Measurements from ENCODE around the gene MINDY4.

Gene MINDY4

DNA sequence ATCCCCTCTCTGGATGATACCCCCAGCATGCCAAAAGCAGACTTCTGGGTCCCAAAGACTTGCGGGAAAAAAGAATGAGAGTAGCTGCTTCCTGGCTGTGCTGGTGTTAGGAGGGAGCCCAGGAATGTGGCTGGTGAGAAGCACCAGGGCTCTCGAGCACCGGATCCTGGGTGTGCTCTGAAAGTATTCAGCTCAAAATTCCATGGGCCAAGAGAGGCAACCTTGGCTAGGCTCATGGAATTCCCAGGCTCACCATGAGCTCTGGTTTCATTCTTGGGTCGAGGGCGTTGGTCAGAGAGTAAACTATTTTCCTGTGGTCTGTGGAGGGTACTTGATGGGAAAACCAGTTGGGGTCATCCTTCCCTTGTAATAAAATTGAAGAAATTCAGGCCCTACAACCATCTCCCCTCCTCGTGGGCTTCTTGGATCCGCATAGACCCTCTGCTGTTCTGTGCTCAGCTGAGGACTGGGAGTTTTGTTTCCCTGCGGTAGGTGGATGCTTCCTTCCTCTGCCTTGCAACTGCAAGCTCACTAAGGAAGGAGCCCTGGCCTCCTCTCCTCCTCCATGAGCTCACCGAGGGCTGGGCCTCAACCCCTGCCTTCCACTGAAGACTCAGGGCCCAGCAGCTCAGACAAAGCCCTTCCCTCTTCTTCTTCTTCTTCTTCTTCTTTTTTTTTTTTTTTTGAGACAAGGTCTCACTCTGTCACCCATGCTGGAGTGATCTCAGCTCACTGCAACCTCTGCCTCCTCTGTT, 106.0 kb downstream of the MINDY4 start:
- DNase-seq (ENCODE audit: low read depth, low spot score), result no peak

DNA sequence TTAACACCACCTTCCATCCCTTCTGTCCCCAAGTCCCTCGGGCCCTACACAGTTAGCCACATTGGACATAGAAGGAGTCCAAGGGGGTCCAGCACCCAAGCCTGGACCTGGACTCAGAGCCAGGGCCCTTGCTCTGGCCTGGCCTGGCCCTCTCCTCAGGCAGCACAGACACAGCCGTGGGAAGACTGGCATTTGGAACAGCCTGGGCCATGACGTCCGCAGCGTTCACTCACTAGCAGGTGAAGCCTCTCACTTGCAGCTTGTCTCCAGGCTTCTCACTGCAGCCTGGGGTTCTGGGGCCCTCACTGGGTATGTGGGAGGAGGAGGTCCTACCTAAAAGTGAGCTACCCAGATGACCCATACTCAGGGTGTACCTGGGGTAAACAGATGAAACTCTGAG, 106.8 kb downstream of the MINDY4 start:
- no peak for DNase-seq (ENCODE audit: low read depth, low spot score)

DNA sequence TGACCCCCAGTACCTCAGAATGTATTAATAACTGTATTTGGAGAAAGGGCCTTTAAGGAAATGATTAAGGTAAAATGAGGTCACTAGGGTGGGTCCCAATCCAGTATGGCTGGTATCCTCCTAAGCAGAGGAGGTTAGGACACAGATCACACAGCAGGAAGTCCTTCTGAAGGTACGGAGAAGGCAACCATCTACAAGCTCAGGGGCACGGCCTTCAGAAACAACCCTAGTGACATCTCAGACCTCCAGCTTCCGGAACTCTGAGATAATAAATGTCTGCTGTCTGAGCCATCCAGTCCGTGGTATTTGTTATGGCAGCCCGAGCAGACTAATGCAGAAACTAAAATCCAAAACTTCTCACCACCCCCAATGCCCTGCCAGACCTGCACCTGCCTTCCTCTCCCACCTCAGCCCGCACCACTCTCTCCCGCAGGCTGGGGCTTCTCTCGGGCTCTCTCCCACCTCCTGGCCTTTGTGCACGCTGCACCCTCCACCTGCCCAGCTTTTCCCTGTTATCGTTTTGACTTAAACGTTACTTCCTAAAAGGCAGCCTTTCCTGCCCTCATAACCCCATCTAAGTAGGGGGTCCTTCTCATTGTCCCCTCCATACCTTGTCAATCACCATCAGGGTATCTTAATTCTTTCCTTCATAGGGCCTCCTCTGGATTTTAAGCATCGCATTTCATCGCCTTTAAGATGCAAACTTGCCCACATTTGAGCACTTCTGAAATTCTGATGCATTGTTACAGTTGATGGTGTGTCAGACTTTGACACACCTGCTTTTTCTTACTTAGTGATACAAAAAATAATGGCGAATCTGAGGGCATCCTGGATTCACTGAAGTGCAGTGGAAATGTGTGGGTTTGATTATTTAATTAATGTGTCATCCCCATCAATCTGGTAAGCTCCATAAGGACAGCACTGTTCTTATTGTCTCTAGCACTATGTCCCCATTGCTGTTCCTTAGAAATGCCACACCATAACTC, 108.2 kb downstream of the MINDY4 start:
- DNase-seq (ENCODE audit: low read depth, low spot score), result no peak

DNA sequence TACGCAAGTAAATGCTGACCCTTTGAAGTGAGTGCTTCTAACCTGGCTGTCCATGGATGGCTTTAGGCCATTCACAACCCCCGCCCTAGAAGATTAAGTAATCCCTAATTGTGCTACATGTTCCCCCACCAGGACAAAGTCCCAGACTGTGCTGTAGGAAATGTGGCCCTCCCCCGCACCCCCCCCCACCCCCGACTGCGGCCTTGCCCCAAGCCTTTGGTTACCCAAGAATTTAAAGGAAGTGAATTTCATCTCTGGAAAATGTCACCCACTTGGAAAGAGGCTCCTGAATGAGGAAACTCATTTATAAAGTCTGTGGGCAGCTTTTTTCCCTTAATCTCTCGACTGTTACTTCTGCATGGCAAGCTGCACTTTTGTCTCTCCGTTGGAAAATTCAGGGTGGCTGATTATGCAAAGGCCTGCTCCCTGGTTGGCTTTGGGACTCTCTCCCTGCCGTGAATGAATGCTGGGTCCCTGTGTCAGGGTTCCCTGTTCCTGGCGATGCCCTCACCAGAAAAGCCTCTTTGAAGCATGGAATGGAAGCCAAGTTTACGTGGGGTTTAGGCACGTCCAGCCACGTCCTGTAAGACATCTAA, 109.0 kb downstream of the MINDY4 start:
- DNase-seq (ENCODE audit: low read depth, low spot score), result no peak

DNA sequence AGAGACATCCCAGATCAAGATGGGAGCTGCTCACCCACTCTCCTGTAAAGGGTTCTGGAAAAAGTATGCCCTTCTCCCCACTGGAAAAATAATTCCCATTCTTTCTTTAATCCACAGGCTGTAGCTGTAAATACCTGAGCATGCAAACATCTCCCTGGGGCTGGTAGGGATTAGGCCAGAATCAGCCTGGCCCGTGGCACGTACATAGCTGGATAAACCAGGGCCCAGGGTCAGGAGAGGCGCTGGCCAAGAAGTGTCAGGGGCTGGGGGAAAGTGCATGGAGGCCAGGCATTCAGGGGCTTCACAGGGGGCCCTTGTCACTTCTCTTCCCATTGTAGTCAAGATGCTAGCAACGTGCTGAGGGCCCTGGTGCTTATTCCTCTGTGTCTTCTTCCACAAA, 109.7 kb downstream of the MINDY4 start:
- no peak for DNase-seq (ENCODE audit: low read depth, low spot score)

DNA sequence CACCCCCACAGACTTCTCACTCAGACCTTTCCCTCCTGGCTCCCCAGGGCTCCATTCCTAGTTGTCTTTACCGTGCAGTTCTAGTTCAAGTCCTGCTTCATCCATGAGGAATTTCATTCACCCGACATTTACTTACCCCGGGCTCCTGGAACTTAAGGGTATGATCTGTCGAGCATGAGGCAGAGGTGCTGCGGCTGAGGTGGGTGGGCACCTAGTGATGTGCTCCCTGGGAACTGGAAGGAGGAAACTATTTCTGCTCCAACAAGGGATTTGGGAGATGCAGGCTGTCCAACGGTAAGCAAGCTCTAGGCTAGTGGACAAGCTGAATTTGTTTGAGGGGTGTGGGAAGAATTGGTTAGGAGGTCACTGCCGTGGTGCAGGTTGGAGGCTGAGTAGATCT, 110.2 kb downstream of the MINDY4 start:
- DNase-seq (ENCODE audit: low read depth, low spot score), result no peak

DNA sequence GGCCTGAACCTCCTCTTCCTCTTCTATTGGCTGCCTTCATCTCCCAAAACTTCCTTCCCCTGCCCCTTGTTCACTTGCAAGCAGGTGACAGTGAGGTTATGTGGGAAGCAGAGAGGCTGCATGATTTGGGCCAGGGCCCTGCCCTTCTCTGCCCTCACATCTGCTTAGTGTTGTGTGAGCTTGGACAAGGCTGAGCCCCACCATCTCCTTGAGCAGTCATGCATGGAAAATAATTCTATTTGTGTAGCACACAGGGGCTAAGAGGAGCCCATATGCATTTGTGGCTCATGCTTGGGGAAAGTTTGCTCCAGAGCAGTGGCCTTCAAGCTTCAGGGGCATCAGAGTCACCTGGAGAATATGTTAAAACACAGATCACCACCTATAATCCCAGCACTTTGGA, 113.7 kb downstream of the MINDY4 start:
- no peak for DNase-seq (ENCODE audit: low read depth, low spot score)

DNA sequence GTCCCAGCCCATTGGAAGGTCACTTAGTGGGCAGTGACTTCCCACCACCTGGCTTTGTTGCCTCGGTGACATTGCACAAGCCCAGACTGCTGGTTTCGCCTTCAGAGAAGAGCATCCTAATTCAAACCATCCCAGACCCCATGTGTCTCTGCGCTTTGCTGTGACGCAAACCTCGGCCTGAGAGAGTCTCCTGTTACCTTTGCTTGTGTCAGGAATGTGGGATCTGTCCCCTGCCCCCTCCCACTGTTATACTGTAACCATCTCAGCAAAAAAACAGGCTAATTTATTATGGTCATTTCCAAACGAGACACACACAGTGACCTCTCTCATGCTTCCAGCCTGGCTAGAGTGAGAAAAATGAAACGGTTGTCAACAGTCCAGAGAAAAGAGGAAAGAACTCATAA, 115.4 kb downstream of the MINDY4 start:
- no peak for DNase-seq (ENCODE audit: low read depth, low spot score)

DNA sequence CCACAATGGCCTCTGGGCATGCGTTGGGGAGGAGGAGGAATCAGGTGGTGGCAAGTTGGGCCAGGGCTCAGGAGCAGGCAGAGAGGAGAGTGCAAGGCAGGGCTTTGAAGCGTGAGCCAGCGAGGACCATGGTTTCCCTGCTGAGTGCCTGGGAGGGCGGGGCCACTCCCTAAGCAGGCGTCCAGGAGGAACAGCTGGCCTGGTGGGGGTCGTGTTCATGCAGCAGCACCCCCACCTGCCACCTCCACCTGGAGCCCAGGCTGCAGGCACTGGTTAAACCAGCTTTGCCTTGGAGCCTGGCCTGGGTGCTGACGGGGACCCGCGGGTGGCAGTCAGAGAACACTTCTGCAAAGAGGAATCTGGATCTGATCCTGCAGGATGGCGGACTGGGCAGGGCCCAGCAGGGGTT, 116.3 kb downstream of the MINDY4 start:
- DNase-seq (ENCODE audit: low read depth, low spot score), result no peak

DNA sequence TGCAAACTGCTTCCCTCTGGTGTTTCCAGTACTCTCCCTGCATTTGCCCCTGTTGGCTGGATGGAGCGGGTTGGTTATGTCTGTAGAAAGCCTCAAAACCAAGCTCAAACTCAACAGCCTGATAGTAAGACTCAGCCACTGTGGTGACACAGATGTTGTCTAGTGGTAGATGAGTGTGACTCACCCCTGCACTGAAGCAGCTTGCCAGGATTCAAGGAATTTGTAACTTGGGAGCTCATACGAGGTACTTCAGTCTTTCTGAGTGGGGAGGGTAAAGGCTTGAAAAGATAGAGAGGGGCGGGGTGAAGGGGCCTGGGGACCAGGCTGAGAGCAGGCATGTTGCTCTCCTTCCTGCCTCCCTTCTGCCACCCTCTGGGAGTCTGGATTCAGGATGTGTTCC, 117.5 kb downstream of the MINDY4 start:
- DNase-seq (ENCODE audit: low read depth, low spot score), result no peak

DNA sequence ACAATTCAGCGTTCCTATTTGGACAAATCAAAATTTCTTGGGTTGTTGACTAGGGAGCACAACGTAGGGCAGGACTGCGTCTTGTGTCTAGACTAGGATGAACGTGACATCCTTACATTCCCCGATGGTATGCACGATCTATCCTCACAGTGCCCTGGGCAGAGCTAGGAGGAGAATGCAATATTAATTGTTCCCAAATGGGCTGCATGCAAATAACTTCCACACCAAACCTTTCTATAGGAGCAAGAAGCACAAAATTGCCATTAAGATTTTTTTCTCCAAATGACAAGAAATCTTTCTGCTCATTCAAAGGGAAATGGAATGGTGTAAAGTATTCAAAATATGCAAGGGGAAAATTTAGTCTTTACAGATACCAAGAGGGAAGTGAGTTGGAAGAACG, 119.0 kb downstream of the MINDY4 start:
- DNase-seq (ENCODE audit: low read depth, low spot score), result no peak

DNA sequence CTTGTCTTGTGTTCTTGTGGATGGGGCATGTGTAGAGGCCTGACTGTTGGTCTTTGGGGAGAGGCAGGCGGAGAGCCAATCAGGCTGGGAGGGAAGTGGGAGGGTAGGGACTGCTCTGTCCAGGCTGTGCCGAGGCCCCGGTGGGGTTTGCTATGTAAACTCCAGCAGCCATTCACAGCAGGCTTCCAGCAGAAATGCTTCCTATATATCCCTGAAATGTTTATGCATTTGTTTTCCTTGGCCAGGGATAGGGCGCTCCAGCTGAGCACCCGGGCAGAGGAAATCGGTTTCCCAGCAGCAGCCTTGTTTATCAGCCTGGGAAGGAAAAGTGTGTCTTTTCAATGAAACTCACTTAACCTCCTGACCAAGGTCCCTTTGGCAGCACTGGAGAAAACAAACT, 122.1 kb downstream of the MINDY4 start:
- DNase-seq (ENCODE audit: low read depth, low spot score), result no peak

DNA sequence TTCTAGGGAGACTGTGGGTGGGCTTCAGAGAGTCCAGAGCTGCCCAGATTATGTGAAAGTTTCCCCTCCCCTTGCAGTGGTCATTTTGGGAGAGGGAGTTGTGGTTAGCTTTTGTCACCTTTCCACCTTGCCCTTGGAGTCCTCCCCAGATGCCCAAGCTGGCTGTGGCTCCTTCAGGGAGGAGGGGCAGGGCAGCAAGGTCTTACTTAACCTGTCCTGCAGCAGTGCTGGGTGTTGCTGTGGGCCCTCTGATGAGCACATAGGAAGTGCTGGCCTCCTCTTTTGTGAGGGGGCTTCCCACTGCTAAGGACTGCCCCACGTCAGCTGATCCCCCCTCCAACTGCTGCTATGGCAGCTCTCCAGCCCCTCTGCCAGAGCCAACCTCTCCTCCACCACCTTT, 122.8 kb downstream of the MINDY4 start:
- DNase-seq (ENCODE audit: low read depth, low spot score), result no peak

DNA sequence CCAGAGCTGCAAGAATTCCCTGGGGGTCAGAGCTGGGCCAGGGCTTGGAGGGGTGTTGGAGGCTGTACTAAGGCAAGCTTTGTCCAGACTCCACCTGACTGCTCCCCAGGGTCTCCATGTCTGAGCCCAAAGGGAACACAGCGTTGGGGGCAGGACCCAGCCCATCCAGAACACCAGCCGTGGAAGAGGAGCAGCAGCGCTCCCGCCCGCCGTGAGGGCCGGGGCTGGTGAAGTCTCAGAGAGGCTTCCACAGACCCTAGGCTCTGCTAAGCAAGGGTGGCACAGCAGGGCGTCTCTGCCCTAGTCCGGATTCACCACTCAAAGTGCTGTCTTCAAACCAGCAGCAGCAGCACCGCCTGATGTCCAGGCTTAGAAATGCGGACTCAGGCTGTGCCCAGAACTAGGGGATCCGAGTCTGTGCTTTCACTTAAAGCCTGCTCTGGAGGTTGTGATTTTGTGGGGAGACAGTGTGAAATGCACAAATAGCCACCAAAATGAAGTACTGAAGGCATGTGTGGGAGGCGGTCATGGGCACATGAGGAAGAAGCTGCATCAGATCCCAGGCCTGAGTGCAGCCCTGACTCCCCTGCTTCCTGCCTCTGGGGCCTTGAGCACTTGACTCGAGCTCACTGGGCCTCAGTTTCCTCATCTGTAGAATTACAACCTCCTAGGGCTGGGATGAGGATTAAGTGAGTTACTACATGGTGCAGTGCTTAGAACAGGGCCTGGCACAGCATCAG, 123.8 kb downstream of the MINDY4 start:
- no peak for DNase-seq (ENCODE audit: low read depth, low spot score)

DNA sequence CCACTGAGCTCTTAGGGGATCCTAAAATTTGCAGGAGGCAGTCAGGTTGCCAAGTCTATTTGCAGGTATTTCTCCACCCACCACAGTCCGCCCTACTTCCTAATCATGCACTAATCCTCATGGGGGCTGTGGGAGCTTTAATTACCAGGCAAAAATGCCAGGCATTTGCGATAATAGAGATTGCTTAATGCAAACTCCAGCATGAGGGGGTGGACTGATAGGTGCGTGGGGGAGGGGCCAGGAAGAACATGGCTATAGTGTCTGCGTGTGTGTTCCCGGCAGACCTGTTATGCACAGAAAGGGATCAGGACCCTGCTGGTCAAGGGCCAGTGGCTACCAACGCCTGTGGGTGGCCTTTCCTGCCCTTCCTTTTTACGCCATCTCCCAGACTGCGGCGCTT, 124.8 kb downstream of the MINDY4 start:
- DNase-seq (ENCODE audit: low read depth, low spot score), result no peak

DNA sequence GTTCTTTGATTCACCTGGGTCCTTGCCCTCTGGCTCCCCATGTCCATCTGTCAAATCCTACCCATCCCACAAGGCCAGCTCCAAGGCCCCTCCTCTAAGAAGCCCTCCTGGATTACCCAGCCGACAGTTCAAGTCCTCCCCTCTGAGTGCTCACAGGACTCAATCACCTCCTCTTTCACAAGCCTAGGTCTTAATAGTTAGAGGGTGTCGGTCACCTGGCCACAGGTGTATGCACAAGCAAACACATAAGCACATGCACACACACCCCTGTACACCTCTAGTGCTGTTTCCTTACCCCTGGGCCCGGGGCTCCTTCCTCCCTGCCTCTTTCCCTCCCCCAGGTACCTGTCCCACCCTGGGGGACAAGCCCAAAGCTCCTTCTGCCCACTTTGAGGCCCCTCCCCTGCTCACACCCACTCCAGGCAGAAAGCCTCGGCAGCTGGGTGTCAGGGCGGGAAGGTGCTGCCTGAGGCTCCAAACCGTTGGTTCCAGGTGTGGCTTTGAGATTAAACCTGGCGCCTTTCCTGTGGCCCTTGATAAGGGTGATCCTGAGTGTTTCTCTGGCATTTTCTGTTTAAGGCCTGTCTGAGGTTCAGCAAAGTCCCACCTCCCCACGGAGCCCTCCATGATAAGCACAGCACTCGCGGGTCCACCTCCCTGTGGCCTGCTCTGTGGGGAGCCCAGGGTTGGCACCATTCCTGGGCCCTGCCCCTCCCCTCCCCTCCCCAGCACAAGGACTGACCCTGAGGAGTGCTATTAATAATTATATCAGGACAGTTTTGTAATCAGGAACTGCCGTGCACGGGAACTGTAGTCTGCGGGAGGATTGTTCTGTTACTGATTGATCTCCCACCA, 125.8 kb downstream of the MINDY4 start:
- no peak for DNase-seq (ENCODE audit: low read depth, low spot score)

DNA sequence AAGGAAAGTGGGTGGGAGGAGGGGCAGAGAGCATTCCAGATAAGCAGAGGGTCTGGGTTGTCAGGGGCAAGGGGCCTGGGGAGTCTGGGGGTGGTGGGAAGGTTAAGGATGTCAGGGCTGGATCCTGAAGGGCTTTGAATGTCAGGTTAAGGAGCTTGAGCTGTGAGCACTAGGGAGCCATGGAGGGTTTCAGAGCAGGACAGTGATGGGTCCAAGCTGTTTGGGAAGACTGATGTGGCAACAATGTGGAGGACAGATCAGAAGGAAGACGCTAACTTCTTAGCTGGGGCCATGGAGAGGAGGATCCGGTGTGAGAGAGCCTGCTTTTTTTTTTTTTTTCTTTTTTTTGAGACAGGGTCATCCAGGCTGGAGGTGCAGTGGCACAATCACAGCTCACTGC, 126.6 kb downstream of the MINDY4 start:
- no peak for DNase-seq (ENCODE audit: low read depth, low spot score)

DNA sequence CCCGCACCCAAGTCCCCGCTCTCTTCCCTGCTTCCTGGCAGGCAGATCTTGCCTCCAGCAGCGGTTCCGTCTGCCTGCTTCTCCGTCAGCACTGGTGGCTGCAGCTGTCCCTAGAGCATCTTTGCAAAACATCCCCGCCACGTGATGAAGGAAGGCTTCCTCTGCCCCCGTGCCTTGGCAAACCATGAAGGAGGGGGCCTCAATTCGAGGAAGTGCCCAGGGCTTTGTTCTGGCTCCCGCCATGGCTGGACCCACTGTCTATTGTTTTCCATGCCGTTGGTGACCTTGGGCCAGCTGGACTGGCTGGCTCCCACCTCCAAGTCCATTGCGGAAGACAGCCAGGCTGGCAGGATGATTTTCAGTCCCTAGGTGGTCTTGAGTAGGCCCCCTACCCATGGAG, 127.2 kb downstream of the MINDY4 start:
- DNase-seq (ENCODE audit: low read depth, low spot score), result no peak

DNA sequence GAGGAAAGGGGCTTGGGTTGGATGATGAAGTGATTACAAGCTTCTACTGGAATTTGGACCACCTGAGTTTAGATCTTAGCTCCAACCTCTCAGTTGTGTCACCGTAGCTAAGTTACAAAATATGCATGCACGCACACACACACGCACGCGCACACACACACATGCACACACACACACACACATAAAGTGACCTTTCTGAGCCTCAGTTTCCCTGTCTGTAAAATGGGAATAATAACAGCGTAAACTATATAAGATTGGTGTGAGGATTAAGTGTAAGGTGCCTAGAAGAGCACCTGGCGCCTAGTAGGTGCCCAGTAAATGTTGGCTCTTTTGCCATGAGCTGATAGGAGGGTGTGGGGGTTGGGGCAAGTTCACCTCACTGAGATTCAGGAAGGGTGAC, 127.8 kb downstream of the MINDY4 start:
- no peak for DNase-seq (ENCODE audit: low read depth, low spot score)

DNA sequence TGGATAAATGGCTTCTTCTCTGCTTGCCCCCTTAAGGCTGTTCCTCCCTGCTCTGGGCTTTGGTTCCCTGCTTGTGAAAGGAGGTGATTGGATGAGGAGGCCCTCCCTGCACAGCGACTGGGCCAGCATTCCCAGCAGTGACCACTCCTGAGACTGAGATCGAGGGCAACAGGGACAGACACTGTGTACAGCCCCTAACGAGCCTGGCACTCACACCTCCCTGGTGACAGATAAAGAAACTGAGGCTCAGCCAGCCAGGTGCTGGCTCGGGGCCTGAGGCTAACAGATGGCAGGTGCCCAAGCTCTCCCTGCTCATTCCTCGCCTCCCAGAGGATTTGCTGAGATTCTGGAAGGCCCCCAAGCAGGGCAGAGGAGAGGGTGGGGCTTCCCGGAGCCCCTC, 128.4 kb downstream of the MINDY4 start:
- DNase-seq (ENCODE audit: low read depth, low spot score), result no peak

DNA sequence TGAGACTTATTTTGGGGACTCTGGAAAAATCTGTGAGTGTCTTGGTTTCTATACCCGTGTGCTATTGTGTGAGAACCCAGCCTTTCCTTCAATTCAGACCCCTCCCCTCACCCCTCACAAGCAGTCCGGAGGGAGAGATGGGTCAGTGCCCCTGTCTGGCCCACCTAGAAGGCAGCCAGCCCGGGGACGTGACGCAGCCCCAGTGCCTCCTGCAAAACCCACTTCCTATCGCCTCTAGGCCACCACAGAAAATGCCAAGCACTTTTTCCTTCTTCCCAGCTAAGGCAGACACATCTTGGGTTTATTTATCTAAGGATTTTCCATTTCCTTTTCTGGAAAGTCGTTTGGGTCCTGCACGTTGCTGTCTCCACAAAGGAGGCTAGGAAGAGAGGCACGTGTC, 128.8 kb downstream of the MINDY4 start:
- no peak for DNase-seq (ENCODE audit: low read depth, low spot score)

All from activated CD4-positive, CD25-positive, alpha-beta regulatory T cell treated with anti-CD3 and anti-CD28 coated beads, Interleukin-2, amount 50 U/mL, for 16 hours (primary cell).